Vagina (tissue), 2 donors: ENCODE data around the gene TEAD1.

Source experiments
- CTCF ChIP-seq, 3 experiments: fragments of 450-650 bp in 2 of 3; fragments of 200-600 bp in 1 of 3; sonication (generic) in 1 of 3; IDR thresholded peaks; one replicate each; pipeline ENCODE4 v1.5.1; 2017 to 2019; ENCODE audit warnings: antibody characterized with exemption in 3 of 3, mild to moderate bottlenecking in 2 of 3, moderate library complexity in 2 of 3
- POLR2A ChIP-seq, 2 donors: fragments of 450-650 bp; IDR thresholded peaks; one replicate each; pipeline ENCODE4 v1.6.1; 2017; ENCODE audit warnings: antibody characterized with exemption in 2 of 2, mild to moderate bottlenecking in 2 of 2, moderate library complexity in 2 of 2

- TF ChIP-seq CTCF (IDR thresholded peaks at IDR 0.05) (no peak), POLR2A (IDR thresholded peaks at IDR 0.05) (no peak)
Observed at GRCh38 chr11:12927221-12927620, 253.0 kb downstream of the TEAD1 start.
